Measurements from ENCODE around the gene TMEM63A.

GRCh38 chr1:225889743-225890142 lies 7.6 kb upstream of the TMEM63A start:
- TF ChIP-seq EZH2 (IDR thresholded peaks at IDR 0.05; ENCODE audit: insufficient read depth, poor library complexity, severe bottlenecking) (no peak), EZH2phosphoT487 (IDR thresholded peaks at IDR 0.05; ENCODE audit: insufficient read depth, low read depth) (no peak)
